GM12875 (cell line): ENCODE measurements around the gene CFAP92.

Experiments
- H3K4me3 ChIP-seq: one replicate; pipeline ENCODE4 v1.5.1; 2011; ENCODE audit warnings: low read depth, low read length, control low read depth
- CTCF ChIP-seq: IDR thresholded peaks from 2 replicates; pipeline ENCODE4 v1.5.1; 2011; ENCODE audit warnings: low read depth, mild to moderate bottlenecking, control low read depth, inconsistent platforms, low read length, moderate library complexity, borderline replicate concordance; ENCODE audit not compliant: insufficient read depth

The CFAP92 gene

GRCh38 chr3:128895843-128896697 is 97.8 kb downstream of the CFAP92 start:
- no peak overlapping the region for H3K4me3 ChIP-seq
- TF ChIP-seq CTCF, result no peak

GRCh38 chr3:128889139-128889894 is 104.6 kb downstream of the CFAP92 start:
- H3K4me3 ChIP-seq, result no peak overlapping the region
- no peak for TF ChIP-seq CTCF

GRCh38 chr3:128884992-128885391 is 108.9 kb downstream of the CFAP92 start:
- H3K4me3 ChIP-seq, result no peak overlapping the region
- TF ChIP-seq CTCF, result no peak

- H3K4me3 ChIP-seq, result no peak overlapping the region
- no peak for TF ChIP-seq CTCF
These were observed 111.2 kb downstream of the CFAP92 start for GRCh38 chr3:128882719-128883118.

GRCh38 chr3:128881576-128881975 is 112.3 kb downstream of the CFAP92 start:
- H3K4me3 ChIP-seq, result no peak overlapping the region
- TF ChIP-seq CTCF, result no peak

GRCh38 chr3:128880455-128880854 is 113.4 kb downstream of the CFAP92 start:
- H3K4me3 ChIP-seq, result peak overlapping the region; percentile 84

- peak overlapping the region; percentile 84 for H3K4me3 ChIP-seq
- no peak for TF ChIP-seq CTCF
These were observed 113.9 kb downstream of the CFAP92 start for GRCh38 chr3:128879991-128880390.
